Epithelial cell of prostate (primary cell): Measurements from ENCODE around the gene FDPS.
"Not testable (repeated sequence)": the region's sequence is repeated elsewhere in the genome, so short reads cannot be mapped to it uniquely, and the experiment has no call there.

ENCODE experiments used
- DNase-seq: peaks from one replicate; pipeline ENCODE4 v3.0.0-alpha.2; 2011; ENCODE audit warnings: low read depth, low spot score
- H3K27ac ChIP-seq: fragments of 450-650 bp; 2 replicates; pipeline ENCODE4 v1.5.1; 2017; ENCODE audit warnings: mild to moderate bottlenecking

The FDPS gene

GRCh38 chr1:155284476-155284875 lies 24.2 kb upstream of the FDPS start:
- H3K27ac ChIP-seq = no peak overlapping the region
- DNase-seq = no peak

- no peak overlapping the region for H3K27ac ChIP-seq
- DNase-seq = no peak
Measured at GRCh38 chr1:155285063-155285462, 23.6 kb upstream of the FDPS start.

GRCh38 chr1:155285631-155286044 lies 23.0 kb upstream of the FDPS start:
- DNase-seq = no peak
- H3K27ac ChIP-seq = no peak overlapping the region

- H3K27ac ChIP-seq = no peak overlapping the region
- DNase-seq = no peak
Measured at GRCh38 chr1:155286544-155286943, 22.1 kb upstream of the FDPS start.

GRCh38 chr1:155287987-155288543 lies 20.6 kb upstream of the FDPS start:
- no peak for DNase-seq
- no peak overlapping the region for H3K27ac ChIP-seq

GRCh38 chr1:155291006-155291405 lies 17.7 kb upstream of the FDPS start:
- DNase-seq = not testable (repeated sequence)

GRCh38 chr1:155293086-155293749 lies 15.4 kb upstream of the FDPS start:
- DNase-seq = no peak
- H3K27ac ChIP-seq = no peak overlapping the region

More at GRCh38 chr1:155291006-155291405, 17.7 kb upstream of the FDPS start:
- not testable (repeated sequence) for H3K27ac ChIP-seq

GRCh38 chr1:155294520-155295182 lies 14.0 kb upstream of the FDPS start:
- no peak for DNase-seq
- no peak overlapping the region for H3K27ac ChIP-seq

- DNase-seq = no peak
- H3K27ac ChIP-seq = no peak overlapping the region
Measured at GRCh38 chr1:155295183-155295941, 13.3 kb upstream of the FDPS start.

- DNase-seq = no peak
- H3K27ac ChIP-seq = no peak overlapping the region
Measured at GRCh38 chr1:155295942-155296267, 12.8 kb upstream of the FDPS start.

GRCh38 chr1:155296661-155297060 lies 12.0 kb upstream of the FDPS start:
- DNase-seq = no peak
- H3K27ac ChIP-seq = no peak overlapping the region

GRCh38 chr1:155297384-155297783 lies 11.3 kb upstream of the FDPS start:
- H3K27ac ChIP-seq = no peak overlapping the region
- no peak for DNase-seq

- no peak for DNase-seq
- no peak overlapping the region for H3K27ac ChIP-seq
Measured at GRCh38 chr1:155300024-155300423, 8.6 kb upstream of the FDPS start.

GRCh38 chr1:155300553-155301329 lies 7.9 kb upstream of the FDPS start:
- no peak for DNase-seq
- no peak overlapping the region for H3K27ac ChIP-seq

GRCh38 chr1:155301342-155301841 lies 7.3 kb upstream of the FDPS start, which contains the start of gene PKLR:
Gene PKLR (minus strand): TSS chr1:155301438. CDS start chr1:155301395, 43 bp downstream.
- H3K27ac ChIP-seq = no peak within 1 kb of the TSS
- no peak for DNase-seq

- H3K27ac ChIP-seq = no peak overlapping the region
- DNase-seq = no peak
Measured at GRCh38 chr1:155304558-155305063, 4.1 kb upstream of the FDPS start.

GRCh38 chr1:155305881-155306391 lies 2.7 kb upstream of the FDPS start:
- no peak for DNase-seq

GRCh38 chr1:155307247-155307740 lies 1.4 kb upstream of the FDPS start:
- peak overlapping the region; percentile 97 for H3K27ac ChIP-seq
- DNase-seq = no peak

More at GRCh38 chr1:155305881-155306391, 2.7 kb upstream of the FDPS start:
- no peak overlapping the region for H3K27ac ChIP-seq

GRCh38 chr1:155309423-155310021 lies 856 bp downstream of the FDPS start:
- peak overlapping the region; percentile 97 for H3K27ac ChIP-seq
- DNase-seq = no peak
